ENCODE measurements around the gene LCN15.
"Not testable (repeated sequence)": the region's sequence is repeated elsewhere in the genome, so short reads cannot be mapped to it uniquely, and the experiment has no call there.

Gene LCN15

GRCh38 chr9:136794281-136794999 is 30.1 kb upstream of the LCN15 start:
- Histone ChIP-seq H3K27ac (ENCODE audit: insufficient read depth, low read length, poor library complexity, severe bottlenecking) (no peak overlapping the region), H3K4me1 (ENCODE audit: control insufficient read depth, insufficient read depth, low read length, poor library complexity, severe bottlenecking) (peaks cover 22% of the 10 kb centered on the region), H3K27me3 (replicated peaks; ENCODE audit: control insufficient read depth, insufficient read depth, low read length, poor library complexity, severe bottlenecking) (no peaks in the 10 kb centered on the region), H3K36me3 (ENCODE audit: control insufficient read depth, insufficient read depth, low read length) (peaks cover 5% of the 10 kb centered on the region), H3K4me3 (ENCODE audit: insufficient read depth, low read depth, low read length, poor library complexity, severe bottlenecking) (no peak overlapping the region), H3K9me3 (ENCODE audit: control insufficient read depth, low read length) (no peaks in the 10 kb centered on the region)
- no peak for DNase-seq

GRCh38 chr9:136793086-136793946 is 29.0 kb upstream of the LCN15 start:
- Histone ChIP-seq H3K27ac (ENCODE audit: insufficient read depth, low read length, poor library complexity, severe bottlenecking) (no peak overlapping the region), H3K4me1 (ENCODE audit: control insufficient read depth, insufficient read depth, low read length, poor library complexity, severe bottlenecking) (peaks cover 15% of the 10 kb centered on the region), H3K27me3 (replicated peaks; ENCODE audit: control insufficient read depth, insufficient read depth, low read length, poor library complexity, severe bottlenecking) (no peaks in the 10 kb centered on the region), H3K4me3 (ENCODE audit: insufficient read depth, low read depth, low read length, poor library complexity, severe bottlenecking) (no peak overlapping the region), H3K9me3 (ENCODE audit: control insufficient read depth, low read length) (no peaks in the 10 kb centered on the region), H3K36me3 (ENCODE audit: control insufficient read depth, insufficient read depth, low read length) (peaks cover 5% of the 10 kb centered on the region)
- DNase-seq: no peak

- peak overlapping the region; percentile 31 for H3K27ac ChIP-seq (ENCODE audit: insufficient read depth, low read length, poor library complexity, severe bottlenecking)
- H3K36me3 ChIP-seq (ENCODE audit: control insufficient read depth, insufficient read depth, low read length): peaks cover 5% of the 10 kb centered on the region
- no peaks in the 10 kb centered on the region for H3K27me3 ChIP-seq (replicated peaks; ENCODE audit: control insufficient read depth, insufficient read depth, low read length, poor library complexity, severe bottlenecking)
- H3K9me3 ChIP-seq (ENCODE audit: control insufficient read depth, low read length): no peaks in the 10 kb centered on the region
- DNase-seq: no peak
- peaks cover 19% of the 10 kb centered on the region for H3K4me1 ChIP-seq (ENCODE audit: control insufficient read depth, insufficient read depth, low read length, poor library complexity, severe bottlenecking)
- peak overlapping the region; percentile 56 for H3K4me3 ChIP-seq (ENCODE audit: insufficient read depth, low read depth, low read length, poor library complexity, severe bottlenecking)
Observed at GRCh38 chr9:136792321-136793085, 28.2 kb upstream of the LCN15 start.

GRCh38 chr9:136791516-136792276 is 27.4 kb upstream of the LCN15 start:
- peak overlapping the region; percentile 56 for H3K4me3 ChIP-seq (ENCODE audit: insufficient read depth, low read depth, low read length, poor library complexity, severe bottlenecking)
- peak; percentile 58 to 61 (median 59) for DNase-seq
- H3K4me1 ChIP-seq (ENCODE audit: control insufficient read depth, insufficient read depth, low read length, poor library complexity, severe bottlenecking): peaks cover 20% of the 10 kb centered on the region

GRCh38 chr9:136790640-136791515 is 26.6 kb upstream of the LCN15 start, which contains the start of gene TMEM141:
Gene TMEM141, plus strand, starts transcription at chr9:136791344. Its CDS starts 27 bp downstream, at chr9:136791371.
- peaks cover 20% of the 10 kb centered on the region for H3K4me1 ChIP-seq (ENCODE audit: control insufficient read depth, insufficient read depth, low read length, poor library complexity, severe bottlenecking)
- H3K9me3 ChIP-seq (ENCODE audit: control insufficient read depth, low read length): no peaks in the 10 kb centered on the region
- peaks cover 5% of the 10 kb centered on the region for H3K36me3 ChIP-seq (ENCODE audit: control insufficient read depth, insufficient read depth, low read length)
- peak within 1 kb of the TSS; percentile 94 for H3K27ac ChIP-seq (ENCODE audit: insufficient read depth, low read length, poor library complexity, severe bottlenecking)
- no peaks in the 10 kb centered on the region for H3K27me3 ChIP-seq (replicated peaks; ENCODE audit: control insufficient read depth, insufficient read depth, low read length, poor library complexity, severe bottlenecking)
- DNase-seq: peak; percentile 99 to 100 (median 99)
- peak within 1 kb of the TSS; percentile 56 for H3K4me3 ChIP-seq (ENCODE audit: insufficient read depth, low read depth, low read length, poor library complexity, severe bottlenecking)

More at GRCh38 chr9:136791516-136792276, 27.4 kb upstream of the LCN15 start:
- Histone ChIP-seq H3K9me3 (ENCODE audit: control insufficient read depth, low read length) (no peaks in the 10 kb centered on the region), H3K27ac (ENCODE audit: insufficient read depth, low read length, poor library complexity, severe bottlenecking) (peak overlapping the region; percentile 94), H3K27me3 (replicated peaks; ENCODE audit: control insufficient read depth, insufficient read depth, low read length, poor library complexity, severe bottlenecking) (no peaks in the 10 kb centered on the region), H3K36me3 (ENCODE audit: control insufficient read depth, insufficient read depth, low read length) (peaks cover 5% of the 10 kb centered on the region)

GRCh38 chr9:136789523-136789937 is 25.2 kb upstream of the LCN15 start:
- H3K27ac ChIP-seq (ENCODE audit: insufficient read depth, low read length, poor library complexity, severe bottlenecking): no peak overlapping the region
- no peak for DNase-seq
- H3K27me3 ChIP-seq (replicated peaks; ENCODE audit: control insufficient read depth, insufficient read depth, low read length, poor library complexity, severe bottlenecking): no peaks in the 10 kb centered on the region
- no peaks in the 10 kb centered on the region for H3K9me3 ChIP-seq (ENCODE audit: control insufficient read depth, low read length)
- H3K4me1 ChIP-seq (ENCODE audit: control insufficient read depth, insufficient read depth, low read length, poor library complexity, severe bottlenecking): peaks cover 20% of the 10 kb centered on the region
- H3K4me3 ChIP-seq (ENCODE audit: insufficient read depth, low read depth, low read length, poor library complexity, severe bottlenecking): no peak overlapping the region
- peaks cover 5% of the 10 kb centered on the region for H3K36me3 ChIP-seq (ENCODE audit: control insufficient read depth, insufficient read depth, low read length)

- not testable (repeated sequence) for H3K9me3 ChIP-seq (ENCODE audit: control insufficient read depth, low read length); DNase-seq; H3K36me3 ChIP-seq (ENCODE audit: control insufficient read depth, insufficient read depth, low read length); H3K4me3 ChIP-seq (ENCODE audit: insufficient read depth, low read depth, low read length, poor library complexity, severe bottlenecking); H3K27me3 ChIP-seq (replicated peaks; ENCODE audit: control insufficient read depth, insufficient read depth, low read length, poor library complexity, severe bottlenecking); H3K27ac ChIP-seq (ENCODE audit: insufficient read depth, low read length, poor library complexity, severe bottlenecking)
- H3K4me1 ChIP-seq (ENCODE audit: control insufficient read depth, insufficient read depth, low read length, poor library complexity, severe bottlenecking): peaks cover 20% of the 10 kb centered on the region
Observed at GRCh38 chr9:136788644-136789522, 24.6 kb upstream of the LCN15 start.

GRCh38 chr9:136787690-136788400 is 23.5 kb upstream of the LCN15 start:
- Histone ChIP-seq H3K4me1 (ENCODE audit: control insufficient read depth, insufficient read depth, low read length, poor library complexity, severe bottlenecking) (peaks cover 20% of the 10 kb centered on the region), H3K27me3 (replicated peaks; ENCODE audit: control insufficient read depth, insufficient read depth, low read length, poor library complexity, severe bottlenecking) (no peaks in the 10 kb centered on the region), H3K27ac (ENCODE audit: insufficient read depth, low read length, poor library complexity, severe bottlenecking) (no peak overlapping the region), H3K4me3 (ENCODE audit: insufficient read depth, low read depth, low read length, poor library complexity, severe bottlenecking) (no peak overlapping the region), H3K9me3 (ENCODE audit: control insufficient read depth, low read length) (no peaks in the 10 kb centered on the region), H3K36me3 (ENCODE audit: control insufficient read depth, insufficient read depth, low read length) (no peaks in the 10 kb centered on the region)
- peak; percentile 44 to 64 (median 53) for DNase-seq

Measured in effector memory CD4-positive, alpha-beta T cell (primary cell).